ENCODE measurements around the gene TYW3.
"Not testable (repeated sequence)": the region's sequence is repeated elsewhere in the genome, so short reads cannot be mapped to it uniquely, and the experiment has no call there.

Gene TYW3

DNA sequence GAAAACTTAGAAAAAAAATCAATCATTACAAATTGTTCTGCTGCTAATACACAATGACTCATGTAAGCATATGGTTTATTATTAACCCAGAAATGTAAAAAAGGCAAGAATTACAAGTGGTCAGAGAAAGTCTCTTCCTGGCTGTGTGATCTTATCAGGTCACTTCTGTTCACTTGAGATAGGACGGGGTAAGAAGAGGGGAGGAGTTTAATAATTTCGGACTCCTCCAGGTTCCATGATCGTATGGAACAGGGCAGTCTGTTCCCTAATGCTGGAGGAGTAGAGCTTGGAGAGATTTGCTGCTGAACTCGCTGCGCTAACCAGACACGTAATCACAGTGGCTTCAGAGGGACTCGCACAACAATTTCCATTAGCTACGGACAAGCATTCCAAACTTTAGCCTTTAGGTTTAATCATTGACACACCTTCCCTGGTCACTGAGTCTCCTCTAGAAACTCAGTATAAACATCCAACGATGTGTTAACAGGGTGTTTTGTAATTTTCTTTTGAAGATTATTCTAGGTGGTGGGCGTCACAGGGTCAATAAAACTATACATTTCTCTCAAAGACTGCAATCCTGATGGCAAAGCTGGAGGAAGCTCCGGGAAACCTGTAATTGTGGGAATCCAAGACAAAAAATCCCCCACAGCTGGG is 1.4 kb upstream of the TYW3 start:
- DNase-seq: no peak

- peak in 14 of 58 donors; percentile 2 to 45 (median 26) for DNase-seq
These were observed 643 bp upstream of the TYW3 start for GRCh38 chr1:74732071-74732946.

GRCh38 chr1:74733604-74734484 is 892 bp downstream of the TYW3 start:
- DNase-seq: peak in 25 of 58 donors; percentile 1 to 68 (median 19)

- no peak for DNase-seq
These were observed 4.4 kb downstream of the TYW3 start for GRCh38 chr1:74737333-74737732.

- DNase-seq: not testable (repeated sequence)
These were observed 7.5 kb downstream of the TYW3 start for GRCh38 chr1:74740307-74740980.

GRCh38 chr1:74745247-74745646 is 12.3 kb downstream of the TYW3 start:
- not testable (repeated sequence) for DNase-seq

DNA sequence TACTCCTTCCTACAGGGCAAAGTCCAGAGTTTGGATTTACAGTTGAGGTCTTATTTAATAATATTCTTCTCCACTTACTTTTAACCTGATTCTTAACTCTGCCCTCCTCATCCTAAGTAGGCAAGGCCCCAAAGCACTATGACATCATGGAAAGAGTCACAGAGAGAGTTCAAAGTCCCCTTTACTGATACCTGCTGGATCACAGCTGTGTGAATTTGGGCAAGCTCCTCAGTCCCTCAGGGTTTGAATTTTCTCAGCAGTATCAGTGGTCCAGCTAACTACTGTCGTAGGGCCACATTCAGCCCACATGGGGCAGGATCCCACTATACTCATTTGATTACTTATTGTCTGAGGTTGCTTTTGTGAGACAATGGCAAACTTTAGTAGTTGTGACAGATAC is 16.0 kb downstream of the TYW3 start:
- no peak for DNase-seq

GRCh38 chr1:74753104-74753503 is 20.2 kb downstream of the TYW3 start:
- no peak for DNase-seq

- DNase-seq: no peak
These were observed 22.5 kb downstream of the TYW3 start for GRCh38 chr1:74755475-74755874.

DNA sequence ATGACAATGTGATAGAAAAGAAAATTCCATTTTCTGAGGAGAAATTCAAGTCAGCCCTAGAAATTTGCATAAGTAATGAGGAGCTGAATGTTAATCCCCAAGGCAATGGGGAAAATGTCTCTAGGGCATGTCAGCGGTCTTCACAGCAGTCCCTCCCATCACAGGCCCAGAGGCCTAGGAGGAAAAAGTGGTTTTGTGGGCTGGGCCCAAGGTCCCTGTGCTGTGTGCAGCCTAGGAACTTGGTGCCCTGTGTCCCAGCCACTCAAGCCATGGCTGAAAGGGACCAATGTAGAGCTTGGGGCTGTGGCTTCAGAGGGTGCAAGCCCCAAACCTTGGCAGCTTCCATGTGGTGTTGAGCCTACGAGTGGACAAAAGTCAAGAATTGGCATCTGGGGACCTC is 23.7 kb downstream of the TYW3 start:
- not testable (repeated sequence) for DNase-seq

GRCh38 chr1:74763807-74764206 is 30.9 kb downstream of the TYW3 start:
- DNase-seq: no peak

DNA sequence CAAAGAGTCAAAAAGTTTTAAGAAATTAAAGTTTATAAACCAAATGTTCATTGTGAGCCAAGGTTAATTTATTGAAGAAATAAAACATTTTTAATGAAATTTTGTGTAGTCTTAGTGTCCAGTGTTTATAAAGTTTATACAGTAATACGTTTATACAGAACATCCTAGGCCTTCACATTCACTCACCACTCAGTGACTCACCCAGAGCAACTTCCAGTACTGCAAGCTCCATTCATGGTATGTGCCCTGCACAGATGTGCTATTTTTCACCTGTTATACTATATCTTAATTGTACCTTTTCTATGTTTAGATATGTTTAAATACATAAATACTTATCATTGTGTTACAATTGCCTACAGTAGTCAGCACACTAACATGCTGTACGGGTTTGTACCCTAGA is 33.6 kb downstream of the TYW3 start:
- no peak for DNase-seq

DNA sequence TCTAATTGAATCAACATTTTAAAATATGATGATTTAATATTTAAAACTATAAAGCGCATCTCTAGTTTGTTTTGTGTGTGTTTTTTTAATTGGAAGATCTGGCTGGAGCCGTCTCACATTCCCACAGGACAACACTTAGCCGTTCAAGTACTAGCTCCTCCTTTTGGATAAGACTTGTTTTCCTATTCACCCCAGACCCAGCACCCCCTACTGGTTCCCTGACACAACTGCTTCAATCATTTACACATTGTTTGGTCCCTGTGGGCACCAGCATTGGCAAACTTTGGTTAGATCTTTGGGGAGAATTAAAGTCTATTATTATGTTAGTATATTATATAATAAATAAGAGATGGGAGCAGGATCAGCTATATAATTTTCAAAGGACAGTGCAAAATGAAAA is 34.5 kb downstream of the TYW3 start:
- no peak for DNase-seq

DNA sequence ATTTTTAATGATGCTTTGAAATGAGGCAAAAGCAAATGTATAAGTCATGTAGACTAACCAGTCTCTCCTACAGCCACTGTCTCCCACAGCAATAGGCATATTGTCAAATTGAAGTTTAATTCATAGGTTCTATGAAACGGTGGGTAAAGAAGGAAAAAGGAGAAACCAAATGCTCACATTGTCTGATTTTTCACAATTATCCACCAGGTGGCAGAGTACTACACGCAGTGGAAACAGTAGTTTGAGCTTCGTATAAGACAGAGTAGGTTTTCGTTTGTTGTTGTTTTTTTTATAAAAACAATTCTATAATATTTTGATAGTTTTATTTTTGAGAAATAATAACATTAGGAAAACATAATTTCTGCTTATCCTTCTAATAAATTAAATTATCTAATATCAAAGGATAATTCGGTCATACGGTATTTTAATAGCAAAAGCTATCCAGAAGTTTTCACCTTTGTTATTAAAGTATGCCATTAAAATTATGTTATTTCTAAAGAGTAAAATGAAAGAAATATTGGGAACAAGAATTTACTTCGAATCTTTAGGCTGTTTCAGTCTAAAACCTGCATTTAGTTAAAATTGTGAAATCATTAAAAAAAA is 39.1 kb downstream of the TYW3 start:
- DNase-seq: peak in 7 of 58 donors; percentile 0 to 49 (median 2)

DNA sequence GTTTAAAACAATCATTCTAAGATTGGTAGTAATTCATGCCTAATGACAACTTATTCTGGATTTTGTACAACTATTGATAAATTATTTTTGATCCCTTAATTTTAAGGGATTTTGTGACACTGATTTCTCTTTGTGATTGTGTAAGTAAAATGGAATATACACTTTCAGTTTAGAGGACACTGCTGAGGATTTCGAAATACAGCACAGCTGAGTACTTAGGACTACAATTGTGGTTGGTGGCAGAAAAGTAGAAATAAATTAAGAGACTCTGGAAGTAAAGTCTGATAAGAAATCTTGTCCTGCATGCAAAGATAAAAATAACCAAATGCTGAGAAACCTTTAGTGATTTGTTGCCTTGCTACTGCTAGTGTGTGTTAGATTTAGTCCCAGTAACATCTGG is 40.0 kb downstream of the TYW3 start:
- no peak for DNase-seq

GRCh38 chr1:74773582-74773981 is 40.6 kb downstream of the TYW3 start:
- DNase-seq: no peak

- no peak for DNase-seq
These were observed 42.8 kb downstream of the TYW3 start for GRCh38 chr1:74775735-74776134.

- no peak for DNase-seq
These were observed 44.6 kb downstream of the TYW3 start for GRCh38 chr1:74777525-74777924.

- no peak for DNase-seq
These were observed 46.8 kb downstream of the TYW3 start for GRCh38 chr1:74779750-74780149.

DNA sequence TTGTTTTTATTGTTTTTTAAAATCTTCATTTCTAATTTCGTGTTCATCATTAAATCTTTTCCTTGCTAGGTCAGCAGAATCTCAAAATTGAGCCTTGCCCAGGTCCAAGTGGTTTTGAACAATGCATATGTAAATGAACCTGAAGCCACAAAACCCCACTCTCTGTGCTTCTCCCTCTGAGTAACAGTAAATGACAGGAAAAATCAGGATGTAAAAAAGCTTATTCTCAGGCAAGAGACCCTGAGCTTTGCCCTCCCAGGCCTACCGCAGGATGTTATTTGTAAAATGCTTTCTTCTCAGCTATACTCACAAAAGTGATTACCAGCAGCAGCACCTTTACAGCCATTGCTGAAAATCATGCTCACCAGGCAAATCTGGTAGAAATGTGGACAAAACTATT is 47.6 kb downstream of the TYW3 start:
- DNase-seq: no peak

GRCh38 chr1:74785944-74786343 is 53.0 kb downstream of the TYW3 start:
- DNase-seq: no peak
